NK-92 (cell line): ENCODE measurements around the gene CD2AP.
"Not testable (repeated sequence)": the region's sequence is repeated elsewhere in the genome, so short reads cannot be mapped to it uniquely, and the experiment has no call there.

Experiments
- DNase-seq: peaks from one replicate; lab custom pipeline; 2025; ENCODE audit not compliant: unreplicated experiment; lab: John Stamatoyannopoulos, UW

Gene CD2AP

GRCh38 chr6:47630587-47630986 lies 153.0 kb downstream of the CD2AP start:
- no peak for DNase-seq

DNA sequence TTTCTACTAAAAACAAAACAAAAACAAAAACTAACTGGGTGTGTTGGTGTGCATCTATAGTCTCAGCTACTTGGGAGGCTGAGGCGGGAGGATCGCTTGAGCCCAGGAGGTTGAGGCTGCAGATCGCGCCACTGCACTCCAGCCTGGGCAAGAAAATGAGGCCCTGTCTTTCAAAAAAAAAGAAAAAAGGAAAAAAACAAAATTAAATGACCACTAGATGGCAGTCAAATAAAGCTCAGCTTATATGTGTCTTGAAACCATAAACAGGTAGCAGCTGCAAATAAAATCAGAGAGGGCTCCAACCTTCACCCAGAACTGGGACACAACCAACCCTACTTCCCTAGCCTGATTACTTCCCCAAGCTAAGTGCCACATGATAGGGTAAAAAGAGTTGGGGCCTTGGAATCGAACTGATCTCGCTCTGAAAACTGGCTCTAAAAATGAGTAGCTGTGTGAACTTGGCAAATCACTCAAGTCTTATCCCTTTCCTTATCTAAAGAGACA lies 153.7 kb downstream of the CD2AP start:
- no peak for DNase-seq

- DNase-seq = no peak
These were observed 154.2 kb downstream of the CD2AP start for GRCh38 chr6:47631797-47632196.

DNA sequence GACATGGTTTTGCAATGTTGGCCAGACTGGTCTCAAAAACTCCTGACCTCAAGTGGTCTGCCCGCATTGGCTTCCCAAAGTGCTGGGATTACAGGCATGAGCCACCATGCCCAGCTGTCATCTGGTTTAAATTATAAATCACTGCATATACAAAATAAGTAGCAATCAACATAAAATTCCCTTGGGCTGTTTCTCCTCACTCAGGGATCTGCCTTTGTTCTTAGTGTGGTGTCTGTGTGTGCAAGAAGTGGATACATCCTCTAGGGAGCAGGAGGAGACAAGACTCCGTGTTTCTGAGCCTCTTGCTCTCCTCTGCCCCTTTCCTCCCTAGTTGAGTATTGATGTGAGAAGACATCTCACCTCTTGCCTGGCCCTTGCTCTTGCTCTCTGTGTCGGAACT lies 155.6 kb downstream of the CD2AP start:
- no peak for DNase-seq

GRCh38 chr6:47634210-47635047 lies 156.8 kb downstream of the CD2AP start:
- no peak for DNase-seq

- DNase-seq = no peak
These were observed 169.1 kb downstream of the CD2AP start for GRCh38 chr6:47646689-47647088.

- no peak for DNase-seq
These were observed 169.6 kb downstream of the CD2AP start for GRCh38 chr6:47647188-47647587.

GRCh38 chr6:47647626-47648025 lies 170.0 kb downstream of the CD2AP start:
- DNase-seq = not testable (repeated sequence)

DNA sequence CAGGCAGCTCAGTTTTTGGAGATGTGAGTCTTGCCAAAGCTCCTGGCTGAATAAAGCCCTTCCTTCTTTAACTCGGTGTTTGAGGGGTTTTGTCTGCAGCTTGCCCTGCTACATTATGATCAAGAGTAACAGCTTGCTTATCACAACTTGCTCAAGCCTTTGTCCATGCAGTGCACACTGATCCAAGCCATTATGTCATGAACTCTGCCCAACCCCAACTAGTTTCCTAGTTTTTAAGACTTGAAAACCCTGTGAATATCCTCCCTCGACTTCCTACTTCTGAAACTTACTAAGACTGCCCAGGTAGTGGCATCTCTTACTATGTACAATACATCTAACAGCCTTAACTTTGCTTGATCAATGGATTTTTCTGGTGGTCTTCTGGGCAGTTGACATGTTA lies 170.4 kb downstream of the CD2AP start:
- DNase-seq = no peak

DNA sequence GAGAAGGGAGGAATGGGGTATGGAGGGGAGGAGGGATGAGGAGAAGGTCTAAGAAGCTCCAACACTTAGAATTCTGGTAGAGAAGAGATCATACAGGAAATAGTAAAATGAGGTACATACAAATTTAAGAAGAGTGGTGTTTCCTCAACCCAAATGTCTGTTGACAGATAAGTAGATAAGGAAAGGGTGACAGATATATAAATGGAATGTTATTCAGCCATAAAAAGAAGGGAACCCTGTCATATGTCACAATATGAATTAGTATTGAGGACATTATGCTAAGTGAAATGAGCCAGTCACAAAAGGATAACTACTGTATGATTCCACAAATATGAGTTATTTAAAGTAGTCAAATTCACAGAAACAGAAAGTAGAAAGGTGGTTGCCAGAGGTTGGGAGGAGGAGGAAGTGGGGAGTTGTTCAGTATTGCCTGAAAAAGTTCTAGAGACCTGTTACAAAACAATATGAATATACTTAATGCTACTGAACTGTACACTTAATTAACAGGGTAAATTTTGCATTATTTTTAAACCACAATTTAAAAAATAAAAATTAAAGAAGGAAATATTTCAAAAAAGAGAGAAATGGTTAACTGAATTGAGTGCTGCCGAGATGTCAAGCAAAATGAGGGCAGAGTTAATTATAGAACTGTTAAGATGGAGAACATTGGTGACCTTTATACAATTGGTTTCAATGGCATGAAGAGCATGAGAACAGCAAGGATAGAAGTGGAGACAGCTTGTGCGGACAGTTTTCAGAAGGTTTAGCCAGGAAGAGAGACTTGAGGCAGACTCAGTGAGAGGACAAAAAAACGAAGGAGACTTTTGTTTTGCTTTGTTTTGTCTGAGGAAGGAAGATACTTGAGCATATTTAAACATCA lies 173.2 kb downstream of the CD2AP start:
- DNase-seq = no peak

DNA sequence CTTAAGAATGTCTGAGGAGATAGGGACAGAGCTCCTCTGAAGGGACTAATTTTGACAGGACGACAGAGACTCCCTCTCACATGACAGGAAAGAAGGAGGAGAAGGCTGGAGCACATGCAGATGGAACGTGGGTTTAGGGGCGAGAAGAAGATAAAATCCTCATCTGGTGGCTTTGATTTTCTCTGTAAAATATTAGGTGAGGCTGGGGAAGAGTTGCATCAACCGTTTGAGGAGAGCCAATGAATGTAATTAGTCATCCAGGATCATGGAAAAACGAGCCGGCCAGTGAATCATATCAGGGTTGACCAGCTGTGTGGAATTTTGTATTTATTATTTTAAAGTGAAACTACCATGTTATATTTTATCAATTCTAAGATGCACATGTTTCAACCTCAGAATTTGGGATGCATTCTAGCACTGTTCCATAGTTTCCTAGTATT lies 173.9 kb downstream of the CD2AP start:
- DNase-seq = no peak

DNA sequence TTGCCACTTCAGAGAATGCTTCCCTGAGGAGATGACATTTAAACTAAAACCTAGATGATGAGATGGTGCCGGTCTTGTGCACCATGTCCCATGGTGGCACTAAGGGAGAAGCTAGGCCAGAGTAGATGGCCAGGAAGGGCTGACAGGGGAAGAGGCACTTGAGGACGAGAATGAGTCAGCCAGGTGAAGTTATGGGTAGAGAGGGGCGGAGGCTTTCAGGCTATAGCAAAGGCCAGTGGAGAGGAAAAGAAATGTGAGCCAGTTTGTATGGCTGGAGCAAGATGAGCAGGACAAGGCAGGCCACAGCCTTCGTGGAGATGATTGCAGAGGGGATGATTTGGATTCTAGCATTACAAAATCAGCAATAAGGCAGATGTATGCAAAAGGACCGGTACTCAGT lies 176.1 kb downstream of the CD2AP start:
- DNase-seq = no peak

DNA sequence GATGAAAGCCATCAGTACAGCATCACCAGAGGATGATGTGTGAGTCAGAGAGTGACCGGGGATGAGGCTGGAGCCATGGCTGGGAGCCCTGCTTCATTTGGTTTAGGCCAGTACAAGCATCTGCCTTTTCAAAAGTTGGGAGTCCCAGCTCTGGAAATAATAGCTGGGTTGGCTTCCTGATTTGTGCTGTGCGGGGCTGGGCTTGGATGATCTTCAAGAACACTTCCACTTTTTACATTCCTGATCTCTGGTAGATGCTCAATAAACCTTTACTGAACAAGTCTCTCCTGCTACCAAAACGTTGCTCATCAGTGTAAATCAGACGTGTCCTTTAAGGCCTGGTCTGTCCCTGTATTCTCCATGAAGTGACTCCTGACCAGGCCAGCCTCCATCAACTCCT lies 176.7 kb downstream of the CD2AP start:
- DNase-seq = no peak

- DNase-seq = no peak
These were observed 178.4 kb downstream of the CD2AP start for GRCh38 chr6:47655719-47656595.

- DNase-seq = no peak
These were observed 184.4 kb downstream of the CD2AP start for GRCh38 chr6:47661960-47662359.

GRCh38 chr6:47663462-47664216 lies 186.1 kb downstream of the CD2AP start:
- no peak for DNase-seq

DNA sequence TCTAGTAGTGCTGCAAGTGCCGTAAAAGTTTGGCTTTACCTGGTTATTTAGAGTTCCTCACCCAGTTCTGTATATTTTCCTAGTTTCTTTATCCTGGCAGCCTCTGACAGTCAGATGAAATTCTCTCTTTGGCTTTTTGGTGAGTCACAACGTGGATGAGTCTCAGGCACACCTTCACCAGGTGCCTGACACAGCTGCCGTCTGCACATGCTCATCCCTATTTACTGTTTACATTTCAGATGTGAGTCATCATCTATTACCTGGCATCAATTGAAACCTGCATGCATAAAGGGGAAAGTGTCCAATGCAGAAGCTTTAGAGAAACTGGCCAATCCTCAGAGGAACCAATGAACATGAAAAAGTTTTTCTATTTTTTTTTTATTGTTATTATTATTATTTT lies 187.5 kb downstream of the CD2AP start:
- no peak for DNase-seq

GRCh38 chr6:47669684-47670513 lies 192.3 kb downstream of the CD2AP start:
- DNase-seq = no peak

- no peak for DNase-seq
These were observed 193.3 kb downstream of the CD2AP start for GRCh38 chr6:47670851-47671250.
